GM19193 (cell line): ENCODE results near the gene CEP85L.

Experiments
- POLR2A ChIP-seq: IDR thresholded peaks from 4 replicates; pipeline ENCODE4 v1.6.1; 2011; ENCODE audit not compliant: insufficient read depth, insufficient read length; ENCODE audit errors: extremely low read depth

The CEP85L gene

DNA sequence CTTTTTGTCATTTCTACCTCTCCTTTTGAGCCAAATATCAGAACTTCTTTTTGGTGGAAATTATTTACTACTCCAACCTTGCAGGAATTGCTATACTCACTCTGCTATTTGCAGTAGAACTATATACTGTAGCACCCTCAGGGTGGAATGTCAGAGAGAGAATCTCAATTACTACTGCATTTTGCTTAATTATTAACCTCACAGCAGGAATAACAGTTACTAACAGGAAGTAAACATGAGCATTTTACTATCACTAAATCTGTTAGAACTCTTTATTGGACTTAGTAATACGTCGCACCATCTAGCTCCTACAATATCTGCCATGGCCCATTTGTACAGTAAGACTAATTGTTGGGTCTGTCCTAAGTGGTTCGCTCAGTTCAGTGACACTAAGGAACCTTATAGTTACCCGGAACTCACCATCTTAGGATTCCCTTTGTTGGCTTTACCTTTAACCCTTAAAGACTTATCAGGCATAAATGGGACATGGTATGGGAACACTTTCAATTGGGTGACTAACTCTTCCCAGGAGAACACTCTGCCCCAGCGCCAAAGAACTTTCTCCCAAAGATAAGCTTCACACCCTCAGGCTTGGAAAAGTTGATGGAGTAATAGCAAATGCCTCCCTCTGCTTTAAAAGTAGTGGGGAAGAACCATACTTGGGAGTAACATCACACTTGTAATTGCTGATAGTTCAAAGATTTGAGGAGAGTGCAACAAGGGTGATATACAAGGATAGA, 64.5 kb downstream of the CEP85L start:
- no peak for TF ChIP-seq POLR2A

DNA sequence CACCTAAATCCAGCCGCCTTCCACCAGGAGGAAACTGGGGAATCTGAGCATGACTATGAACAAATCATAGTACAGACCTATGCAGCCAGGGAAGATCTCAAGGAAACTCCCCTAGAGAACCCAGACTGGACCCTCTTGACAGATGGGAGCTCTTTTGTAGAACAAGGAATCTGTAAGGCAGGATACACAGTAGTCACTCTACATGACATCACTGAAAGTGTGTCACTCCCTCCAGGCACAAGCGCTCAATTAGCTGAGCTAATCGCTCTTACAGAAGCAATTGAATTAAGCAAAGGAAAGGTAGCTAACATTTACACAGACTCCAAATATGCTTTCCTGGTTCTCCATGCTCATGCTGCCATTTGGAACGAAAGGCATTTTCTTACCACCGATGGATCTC, 66.5 kb downstream of the CEP85L start:
- TF ChIP-seq POLR2A = no peak

DNA sequence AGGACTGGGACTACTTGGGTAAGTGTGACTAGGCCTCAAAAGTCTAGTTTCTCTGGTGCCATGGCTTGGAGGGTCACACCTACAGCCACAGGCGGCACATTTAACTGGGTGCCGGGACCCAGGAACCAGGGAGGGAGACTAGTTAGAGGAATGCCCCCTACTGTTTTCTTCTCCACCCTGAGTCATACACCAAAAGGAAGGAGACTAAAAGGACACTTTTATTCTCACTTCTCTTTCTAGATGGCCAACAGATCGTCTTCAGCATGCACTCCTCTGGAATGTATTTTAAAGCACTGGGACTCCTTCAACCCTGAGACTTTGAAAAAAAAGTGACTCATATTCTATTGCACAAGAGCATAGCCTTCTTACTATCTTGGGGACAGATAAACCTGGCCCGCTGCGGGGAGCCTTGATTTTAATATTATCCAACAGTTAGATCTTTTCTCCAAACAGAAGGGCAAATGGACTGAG, 69.9 kb downstream of the CEP85L start:
- TF ChIP-seq POLR2A = no peak

GRCh38 chr6:118580585-118581419, 70.6 kb downstream of the CEP85L start:
- no peak for TF ChIP-seq POLR2A

DNA sequence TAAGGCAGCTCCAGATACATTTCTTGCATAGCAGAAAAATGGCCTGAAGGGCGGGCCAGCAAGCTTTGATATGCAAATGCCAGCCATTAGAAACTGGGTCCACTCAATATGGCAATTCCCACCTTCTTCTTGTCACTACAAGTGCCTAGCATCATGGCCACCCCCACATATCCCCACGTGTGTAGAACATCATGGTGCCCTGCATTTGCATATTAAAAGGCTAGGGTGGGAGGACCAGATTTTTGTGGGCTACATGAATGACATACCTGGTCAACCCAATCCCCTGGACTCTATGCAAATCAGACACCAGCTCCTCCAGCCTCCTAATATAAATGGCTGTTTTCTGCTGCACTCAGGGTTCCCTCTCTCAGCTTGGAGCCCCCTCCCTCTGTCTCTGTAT, 71.6 kb downstream of the CEP85L start:
- TF ChIP-seq POLR2A = no peak

GRCh38 chr6:118578617-118579016, 72.8 kb downstream of the CEP85L start:
- no peak for TF ChIP-seq POLR2A

DNA sequence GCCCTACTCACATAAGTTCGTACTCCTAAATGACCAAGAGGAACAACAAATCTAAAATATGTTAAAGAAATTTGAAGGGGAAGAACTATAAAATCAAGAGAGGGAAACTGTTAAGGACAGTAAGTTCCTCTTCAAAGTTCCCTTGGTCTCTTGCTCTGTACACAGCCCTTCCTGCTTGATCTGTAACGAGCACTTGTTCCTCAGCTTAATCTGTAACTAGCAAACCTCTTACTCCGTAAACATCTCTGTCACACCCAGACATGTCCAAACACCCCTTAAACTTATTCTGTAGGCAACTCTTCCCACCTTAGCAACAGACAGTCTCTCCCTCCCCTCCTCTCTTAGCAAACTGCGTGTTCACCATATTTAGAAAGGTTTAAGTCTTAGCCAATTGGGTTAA, 73.4 kb downstream of the CEP85L start:
- TF ChIP-seq POLR2A = no peak

GRCh38 chr6:118574051-118574865, 77.1 kb downstream of the CEP85L start:
- no peak for TF ChIP-seq POLR2A

GRCh38 chr6:118571121-118571520, 80.3 kb downstream of the CEP85L start:
- TF ChIP-seq POLR2A = no peak

GRCh38 chr6:118569498-118569897, 81.9 kb downstream of the CEP85L start:
- no peak for TF ChIP-seq POLR2A

DNA sequence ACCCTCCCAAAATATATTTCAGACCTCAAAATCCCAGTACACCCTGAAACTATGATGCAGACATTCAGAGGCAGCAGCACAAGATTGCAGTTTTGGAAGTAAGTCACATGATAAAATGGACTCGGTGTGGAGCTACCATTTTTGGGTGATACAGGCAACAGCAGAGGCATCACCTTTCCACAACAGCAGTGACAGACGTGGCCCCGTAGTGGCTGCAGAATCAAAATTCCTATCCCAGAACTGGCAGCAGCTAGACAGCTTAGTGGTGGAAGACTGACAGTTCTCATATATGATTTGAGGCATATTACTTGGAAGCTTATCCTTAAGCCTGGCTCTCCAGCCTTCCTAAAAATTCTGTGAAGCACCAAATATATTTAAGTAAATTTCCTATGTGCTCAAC, 83.4 kb downstream of the CEP85L start:
- no peak for TF ChIP-seq POLR2A

DNA sequence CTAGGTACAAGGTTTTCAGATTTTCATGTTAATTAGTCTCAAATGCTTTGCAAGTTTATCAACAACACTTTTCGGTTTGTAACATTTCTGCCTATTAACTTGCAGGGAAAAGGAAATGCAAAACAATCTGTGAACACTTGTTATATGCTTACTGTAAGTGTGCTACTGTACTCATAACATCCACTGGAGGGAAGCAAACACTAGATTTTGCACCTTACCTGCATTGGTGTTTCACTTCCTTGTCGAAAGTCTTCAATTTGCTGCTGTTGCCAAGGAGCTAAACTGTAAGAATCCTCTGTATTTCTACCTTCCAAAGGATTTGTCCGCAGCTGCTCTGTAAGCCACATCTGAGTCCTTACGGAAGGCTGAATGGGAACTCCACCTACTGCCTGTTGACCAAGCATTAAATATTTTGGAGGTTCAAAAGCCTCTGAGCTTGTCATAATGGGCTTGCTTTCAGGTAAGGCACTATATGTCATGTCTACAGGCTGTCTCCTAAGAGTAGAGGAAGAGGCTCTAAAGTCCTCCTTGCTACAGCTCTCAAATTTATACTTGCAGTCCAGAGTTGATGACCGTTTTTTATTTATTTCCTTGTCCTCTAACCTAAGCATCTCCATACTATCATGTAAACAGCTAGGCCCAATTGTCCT, 86.0 kb downstream of the CEP85L start:
- no peak for TF ChIP-seq POLR2A

- TF ChIP-seq POLR2A = no peak
Measured at GRCh38 chr6:118562959-118563358, 88.4 kb downstream of the CEP85L start.

DNA sequence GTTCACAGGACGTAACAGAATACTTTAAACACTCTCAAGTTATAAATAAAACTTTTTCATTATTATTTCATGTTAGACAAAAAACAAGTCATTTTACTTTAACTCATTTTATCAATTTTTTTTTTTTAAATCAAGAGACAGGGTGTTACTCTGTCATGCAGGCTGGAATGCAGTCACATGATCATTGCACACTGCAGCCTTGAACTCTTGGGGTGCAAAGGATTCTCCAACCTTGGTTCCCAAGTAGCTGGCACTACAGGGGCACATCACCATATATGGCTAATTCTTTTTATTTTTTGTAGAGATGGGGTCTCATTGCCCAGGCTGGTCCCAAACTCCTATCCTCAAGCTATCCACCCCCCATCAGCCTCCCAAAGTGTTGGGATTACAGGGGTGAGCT, 89.1 kb downstream of the CEP85L start:
- no peak for TF ChIP-seq POLR2A

- TF ChIP-seq POLR2A = no peak
Measured at GRCh38 chr6:118559659-118560058, 91.7 kb downstream of the CEP85L start.
